GM23248 (cell line): ENCODE measurements around the gene SLC4A4.

Experiments used
- EZH2 ChIP-seq: fragments of 200-600 bp; sonication (generic); IDR thresholded peaks from 2 replicates; pipeline ENCODE4 v1.6.1; 2018; ENCODE audit warnings: antibody characterized with exemption, mild to moderate bottlenecking; ENCODE audit not compliant: insufficient read depth, poor library complexity, severe bottlenecking
- EZH2phosphoT487 ChIP-seq: fragments of 200-600 bp; sonication (generic); IDR thresholded peaks from 2 replicates; pipeline ENCODE4 v1.6.1; 2018; ENCODE audit warnings: antibody characterized with exemption, moderate library complexity, mild to moderate bottlenecking, low read depth; ENCODE audit not compliant: insufficient read depth

DNA sequence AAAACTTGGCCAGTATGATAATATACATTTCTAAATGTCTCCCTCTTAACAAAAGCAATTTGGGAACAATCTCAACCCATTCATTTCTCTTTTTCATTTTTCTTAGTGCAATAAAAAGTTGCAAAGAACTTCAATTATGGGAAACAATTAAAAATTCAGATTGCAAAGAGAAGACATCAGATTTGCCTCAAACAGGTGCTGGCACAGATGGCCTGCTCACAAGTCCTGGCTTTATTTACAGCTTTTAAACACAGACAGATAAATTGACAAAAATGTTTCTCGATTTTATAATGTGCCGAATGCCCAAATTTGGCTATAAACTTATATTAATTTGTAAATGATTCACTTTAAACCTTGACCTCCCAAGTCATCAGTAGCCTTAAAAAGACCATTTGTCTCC, 28.7 kb downstream of the SLC4A4 start:
- TF ChIP-seq EZH2phosphoT487 (no peak), EZH2 (no peak)
